HG03066 (cell line): Measurements from ENCODE around the gene RPLP1.

ENCODE experiments used
- ATAC-seq: cut with Tn5 transposase; IDR thresholded peaks from one replicate; pipeline ENCODE4 v1.9.1; 2021; ENCODE audit warnings: low read depth; ENCODE audit not compliant: unreplicated experiment

Gene RPLP1

GRCh38 chr15:69452692-69453521 lies at the start of gene RPLP1:
TSS of gene RPLP1 (plus strand) at chr15:69452818. CDS start at chr15:69452949, 131 bp downstream.
- peak; percentile 79 for ATAC-seq

- ATAC-seq, result no peak
These were observed 49.0 kb upstream of the RPLP1 start for GRCh38 chr15:69403594-69403993.

GRCh38 chr15:69405110-69405509 lies 47.5 kb upstream of the RPLP1 start:
- ATAC-seq, result no peak

DNA sequence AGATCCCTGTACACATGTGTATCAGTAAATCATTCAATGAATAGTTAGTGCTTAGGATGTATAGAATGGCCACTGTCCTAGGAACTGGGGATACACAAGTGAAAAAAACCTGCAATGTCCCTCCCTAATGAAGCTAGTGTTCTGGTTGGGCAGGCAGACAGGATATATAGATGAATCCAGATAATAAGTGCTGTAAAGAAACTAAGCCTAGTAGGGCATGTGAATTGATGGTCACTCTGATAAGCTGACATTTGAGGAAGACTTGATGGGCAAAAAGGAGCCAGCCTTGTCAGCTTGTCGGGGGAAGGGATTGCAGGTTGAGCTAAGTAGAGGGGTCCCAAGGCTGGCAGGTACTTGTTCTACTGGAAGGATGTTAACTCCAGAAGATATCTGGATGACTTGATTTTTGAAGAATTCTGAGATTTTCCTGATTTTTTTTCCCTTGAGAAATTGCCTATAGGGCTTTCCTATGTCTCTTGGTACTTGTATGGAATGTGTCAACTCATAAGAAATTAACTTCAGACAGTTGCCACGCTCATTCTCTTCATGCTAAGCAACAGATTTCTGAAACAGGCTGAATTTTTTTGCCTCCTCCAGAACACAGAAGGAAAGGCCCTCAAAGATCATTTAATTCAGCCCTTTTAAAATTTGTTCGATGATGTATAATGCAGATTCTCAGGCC lies 44.8 kb upstream of the RPLP1 start:
- no peak for ATAC-seq

DNA sequence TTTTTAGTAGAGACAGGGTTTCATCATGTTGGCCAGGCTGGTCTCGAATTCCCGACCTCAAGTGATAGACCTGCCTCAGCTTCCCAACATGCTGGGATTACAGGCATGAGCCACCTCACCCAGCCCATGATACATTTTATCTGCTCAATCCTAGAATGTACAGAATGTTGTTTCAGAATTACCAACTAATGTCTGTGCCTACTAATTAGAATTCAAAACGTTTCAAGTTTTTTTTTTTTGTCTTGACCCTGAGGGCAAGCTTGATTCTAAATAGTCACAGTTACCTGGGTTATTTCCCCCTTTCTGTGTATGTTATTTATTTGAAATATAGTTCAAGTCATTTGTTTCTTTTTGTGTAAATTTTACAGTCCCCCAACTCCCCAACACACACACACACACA lies 43.8 kb upstream of the RPLP1 start:
- ATAC-seq, result no peak

DNA sequence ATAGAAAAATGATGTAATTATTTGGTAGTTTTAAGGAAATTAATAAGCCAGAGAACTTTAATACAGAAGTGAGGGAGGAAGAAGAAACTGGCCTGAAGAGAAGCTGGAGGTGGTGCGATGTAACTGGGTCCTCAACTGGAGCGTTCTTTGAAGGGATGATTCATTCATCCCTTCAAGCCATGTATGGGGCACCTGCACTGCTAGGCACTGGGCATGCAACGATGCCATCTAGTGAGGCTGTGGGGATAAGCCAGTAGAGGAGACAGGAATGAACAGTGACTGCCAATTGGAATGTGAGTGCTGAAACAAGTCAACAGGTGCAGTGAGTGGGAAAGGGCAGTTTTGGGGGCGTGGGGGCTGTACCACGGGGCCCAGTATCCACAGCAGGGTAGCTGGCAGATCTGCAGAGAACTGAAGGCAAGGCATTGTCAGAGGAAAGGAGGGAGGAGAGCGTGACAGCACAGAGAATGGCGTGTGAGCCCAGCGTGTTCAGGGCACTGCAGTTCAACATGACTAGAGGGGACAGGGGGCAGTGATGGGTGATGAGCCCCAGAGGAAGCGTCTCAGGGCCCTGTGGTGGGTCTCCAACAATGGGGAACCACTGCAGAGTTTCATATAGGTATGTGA lies 42.3 kb upstream of the RPLP1 start:
- ATAC-seq, result no peak

DNA sequence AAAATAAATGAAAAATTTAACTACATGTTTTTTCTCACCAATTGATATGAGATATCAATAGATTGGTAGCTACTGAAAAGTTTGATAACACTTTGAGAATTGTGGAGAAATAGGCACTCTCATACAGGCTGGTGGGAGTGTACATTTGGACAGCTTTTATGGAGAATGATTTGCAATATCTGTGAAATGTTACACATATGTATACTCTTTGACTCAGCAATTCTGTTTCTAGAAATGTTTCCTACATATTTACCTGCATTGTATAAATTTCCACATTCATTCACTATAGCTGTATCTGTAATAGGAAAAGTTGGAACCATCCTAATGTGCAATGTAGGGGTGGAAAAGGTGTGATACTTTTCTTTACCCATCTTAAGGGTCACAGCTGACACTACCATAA lies 40.3 kb upstream of the RPLP1 start:
- ATAC-seq, result no peak

DNA sequence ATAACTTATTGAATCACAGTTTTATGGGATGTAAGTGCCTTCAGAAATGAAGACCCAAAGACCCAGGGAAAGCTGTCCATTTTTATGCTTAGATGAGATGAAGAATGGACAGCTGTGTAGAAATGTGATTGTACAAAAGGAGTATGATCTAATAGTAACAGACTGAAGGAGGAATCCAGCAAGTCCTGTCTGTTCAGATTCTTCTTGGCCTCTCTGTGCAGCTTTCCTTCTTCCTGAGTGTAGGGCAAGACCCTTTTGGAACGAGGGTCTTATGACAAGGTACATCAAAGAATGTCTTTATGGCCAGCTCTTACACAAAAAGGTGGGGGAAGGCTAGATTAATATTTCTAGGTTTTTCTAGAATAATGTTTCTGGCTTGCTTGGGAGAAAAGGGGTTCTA lies 39.9 kb upstream of the RPLP1 start:
- ATAC-seq, result no peak

DNA sequence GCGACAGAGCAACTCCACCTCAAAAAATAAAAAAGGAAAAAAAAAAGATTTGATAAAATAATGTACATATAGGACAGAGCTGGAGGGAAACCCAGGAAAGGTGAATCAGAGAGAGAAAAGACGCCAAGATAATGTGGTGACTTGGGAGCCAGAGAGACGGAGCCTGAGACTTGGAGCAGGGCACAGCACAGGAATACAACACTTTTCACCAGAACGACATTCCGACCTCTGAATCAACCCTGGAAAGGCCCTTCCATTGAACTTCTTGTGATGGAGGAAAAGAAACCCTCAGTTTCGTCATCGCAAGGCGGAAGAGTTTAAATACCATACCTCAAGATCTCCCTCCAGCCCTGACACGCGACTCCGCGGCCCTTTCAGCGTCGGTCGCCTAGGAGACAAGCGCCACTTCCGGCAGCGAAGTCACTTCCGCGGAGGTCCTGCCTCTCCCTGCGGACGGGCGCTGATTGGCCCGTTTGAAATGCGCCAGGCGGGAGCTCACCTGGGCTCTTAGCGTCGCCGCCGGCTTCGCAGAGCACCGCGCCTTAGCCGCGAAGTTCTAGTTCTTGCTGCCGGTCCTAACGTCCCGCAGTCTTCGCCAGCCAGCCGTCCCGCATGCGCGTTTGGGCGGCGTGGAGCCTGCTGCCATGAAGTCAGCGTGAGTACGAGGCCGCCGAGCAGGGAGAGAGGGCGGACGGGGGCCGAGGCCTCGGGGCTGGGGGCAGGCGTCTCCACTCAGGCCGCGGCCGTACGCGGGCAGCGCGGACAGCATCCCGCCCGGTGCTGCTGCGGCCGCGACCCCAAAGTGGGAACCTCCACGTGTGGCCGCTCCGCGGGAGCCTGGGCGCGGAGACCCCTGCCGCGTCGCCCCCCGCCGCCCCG lies 38.6 kb upstream of the RPLP1 start, which contains the start of gene KIF23:
Gene KIF23 (plus strand): TSS at position 528 of the 879 bp plus-strand sequence. CDS start 117 bp downstream, at position 645.
- peak; percentile 98 for ATAC-seq

- peak; percentile 24 for ATAC-seq
These were observed 37.9 kb upstream of the RPLP1 start for GRCh38 chr15:69414701-69415167.

GRCh38 chr15:69415381-69415780 lies 37.2 kb upstream of the RPLP1 start:
- ATAC-seq, result no peak

DNA sequence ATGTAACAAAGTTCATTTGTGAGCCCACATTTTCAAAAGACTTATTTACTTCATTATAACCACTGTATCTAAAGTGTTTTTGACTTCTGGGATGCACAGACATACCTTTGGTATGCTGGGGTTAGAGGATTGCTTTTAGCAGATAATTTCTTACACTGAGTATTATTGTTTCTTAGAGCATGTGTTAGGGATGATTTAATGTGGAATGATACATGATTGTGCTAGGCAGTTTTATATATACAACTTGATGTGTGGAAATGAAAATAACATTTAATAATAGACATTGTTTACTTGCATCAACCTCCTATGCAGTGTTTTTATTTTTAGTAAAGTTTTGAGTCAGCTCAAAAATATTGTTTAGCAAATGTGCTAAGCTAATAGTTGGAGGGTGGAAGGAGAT lies 35.0 kb upstream of the RPLP1 start:
- ATAC-seq, result no peak

- ATAC-seq, result no peak
These were observed 31.1 kb upstream of the RPLP1 start for GRCh38 chr15:69421498-69421897.

DNA sequence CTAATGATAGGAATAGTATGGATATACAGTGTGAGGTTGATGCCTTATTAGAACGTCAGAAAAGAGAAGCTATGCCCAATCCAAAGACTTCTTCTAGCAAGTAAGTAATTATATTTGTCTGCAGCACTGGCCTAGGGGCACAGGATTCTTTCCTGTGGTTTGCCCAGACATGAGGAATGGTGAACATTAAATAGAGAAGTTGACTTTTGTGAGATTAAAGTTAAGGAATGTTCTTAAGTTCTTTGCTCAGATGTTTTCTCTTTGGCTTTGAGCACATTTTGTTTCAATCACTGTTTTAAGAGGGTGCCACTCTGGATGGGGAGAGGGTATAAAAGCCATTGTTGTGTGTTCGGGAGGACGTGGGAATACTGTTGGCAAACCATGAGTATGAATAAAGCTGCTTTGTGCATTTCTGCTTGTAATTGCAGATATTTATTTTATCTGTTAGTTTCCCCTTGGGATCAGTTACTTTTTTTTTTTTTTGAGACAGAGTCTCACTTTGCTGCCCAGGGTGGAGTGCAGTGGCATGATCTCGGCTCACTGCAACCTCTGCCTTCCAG lies 30.2 kb upstream of the RPLP1 start:
- ATAC-seq, result no peak

DNA sequence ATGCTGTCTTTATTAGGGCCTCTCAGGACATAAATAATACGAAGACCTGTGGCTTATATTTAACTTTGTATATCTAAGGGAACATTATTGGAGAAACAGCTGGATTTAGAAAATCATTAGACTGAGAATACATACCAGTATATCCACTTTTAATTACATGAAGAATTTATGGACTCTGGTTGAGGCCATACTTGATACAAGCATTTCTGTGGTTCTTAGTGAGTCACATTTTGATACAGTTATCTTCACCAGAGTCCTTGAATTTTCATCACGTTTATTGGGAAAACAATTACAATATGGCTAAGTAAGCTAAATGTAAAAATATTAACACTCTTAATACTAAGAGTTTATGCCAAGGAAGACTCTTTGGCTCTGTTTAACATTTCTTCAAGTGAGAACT lies 28.6 kb upstream of the RPLP1 start:
- ATAC-seq, result no peak

- ATAC-seq, result no peak
These were observed 27.7 kb upstream of the RPLP1 start for GRCh38 chr15:69424748-69425413.

- ATAC-seq, result no peak
These were observed 18.8 kb upstream of the RPLP1 start for GRCh38 chr15:69433831-69434230.

DNA sequence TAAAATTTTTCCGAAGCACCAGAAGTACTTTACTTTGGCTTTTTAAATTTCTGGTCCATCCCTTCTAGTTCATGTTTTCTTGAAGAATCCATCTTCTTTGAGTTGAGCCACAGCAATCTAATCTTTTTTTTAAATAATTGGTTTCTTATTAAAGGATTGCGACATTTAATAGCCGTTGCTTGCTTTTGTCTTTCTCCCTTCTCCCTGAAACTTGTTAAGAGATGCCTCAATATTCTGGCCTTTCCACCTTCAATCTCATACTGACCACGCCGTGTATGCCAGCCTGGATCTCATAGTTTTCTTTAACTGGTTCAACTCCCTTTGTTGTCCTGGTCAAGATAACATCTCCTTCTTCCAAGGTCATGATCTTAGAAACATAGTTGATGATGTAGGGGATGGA lies 18.4 kb upstream of the RPLP1 start:
- ATAC-seq, result no peak

- ATAC-seq, result no peak
These were observed 17.9 kb upstream of the RPLP1 start for GRCh38 chr15:69434679-69435078.

- ATAC-seq, result no peak
These were observed 16.6 kb upstream of the RPLP1 start for GRCh38 chr15:69435985-69436384.
